GM10266 (cell line): ENCODE results near the gene GRM4.

Source experiments
- DNase-seq: peaks from one replicate; pipeline ENCODE4 v3.0.0; 2012; ENCODE audit errors: extremely low spot score
- TF ChIP-seq, protein P1 (sequence below): IDR thresholded peaks from 2 replicates; pipeline ENCODE4 v1.5.1; 2012; ENCODE audit warnings: mild to moderate bottlenecking, low read depth; ENCODE audit not compliant: control insufficient read depth, insufficient read depth; ENCODE audit errors: missing control alignments

GRM4 gene

DNA sequence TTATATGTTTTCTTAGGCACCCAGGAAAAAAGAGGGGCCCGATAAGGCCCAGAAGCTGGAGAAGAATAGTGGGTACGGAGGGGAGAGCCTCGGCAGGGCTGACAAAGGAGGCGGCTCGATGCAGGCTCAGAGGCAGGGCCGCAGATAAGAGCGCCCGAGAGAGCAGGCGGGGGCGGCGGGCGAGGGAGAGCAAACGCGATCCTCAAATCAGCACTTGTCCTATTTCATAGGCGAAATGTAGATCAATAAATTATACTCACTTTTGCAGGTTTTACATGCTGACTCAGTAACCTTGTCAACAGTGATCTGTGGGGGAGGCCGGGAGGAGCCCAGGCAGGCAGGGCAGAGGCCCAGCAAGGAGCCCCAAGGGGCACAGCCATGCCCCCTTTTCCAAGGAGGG lies 42.6 kb downstream of the GRM4 start:
- DNase-seq, result no peak
- TF ChIP-seq, protein P1, sequence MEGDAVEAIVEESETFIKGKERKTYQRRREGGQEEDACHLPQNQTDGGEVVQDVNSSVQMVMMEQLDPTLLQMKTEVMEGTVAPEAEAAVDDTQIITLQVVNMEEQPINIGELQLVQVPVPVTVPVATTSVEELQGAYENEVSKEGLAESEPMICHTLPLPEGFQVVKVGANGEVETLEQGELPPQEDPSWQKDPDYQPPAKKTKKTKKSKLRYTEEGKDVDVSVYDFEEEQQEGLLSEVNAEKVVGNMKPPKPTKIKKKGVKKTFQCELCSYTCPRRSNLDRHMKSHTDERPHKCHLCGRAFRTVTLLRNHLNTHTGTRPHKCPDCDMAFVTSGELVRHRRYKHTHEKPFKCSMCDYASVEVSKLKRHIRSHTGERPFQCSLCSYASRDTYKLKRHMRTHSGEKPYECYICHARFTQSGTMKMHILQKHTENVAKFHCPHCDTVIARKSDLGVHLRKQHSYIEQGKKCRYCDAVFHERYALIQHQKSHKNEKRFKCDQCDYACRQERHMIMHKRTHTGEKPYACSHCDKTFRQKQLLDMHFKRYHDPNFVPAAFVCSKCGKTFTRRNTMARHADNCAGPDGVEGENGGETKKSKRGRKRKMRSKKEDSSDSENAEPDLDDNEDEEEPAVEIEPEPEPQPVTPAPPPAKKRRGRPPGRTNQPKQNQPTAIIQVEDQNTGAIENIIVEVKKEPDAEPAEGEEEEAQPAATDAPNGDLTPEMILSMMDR, result no peak

DNA sequence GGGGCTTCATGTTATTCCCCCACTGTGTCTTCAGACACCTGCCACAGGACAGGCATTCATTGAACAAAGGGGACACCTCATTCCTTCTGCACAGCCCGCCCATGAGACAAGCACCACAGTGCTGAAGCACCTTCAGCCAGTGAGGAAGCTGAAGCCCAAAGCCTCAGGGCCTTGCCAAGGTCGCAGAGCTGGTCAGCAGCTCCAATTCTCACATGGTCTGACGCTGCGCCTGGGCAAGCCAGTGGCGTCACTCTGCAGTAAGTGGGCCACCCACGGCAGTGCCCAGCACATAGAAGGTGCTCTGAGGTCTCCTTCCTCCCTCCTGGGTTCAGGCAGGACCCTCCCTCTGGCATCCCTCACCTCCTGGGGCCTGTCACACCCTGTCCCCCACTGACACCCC lies 43.2 kb downstream of the GRM4 start:
- DNase-seq, result no peak
- TF ChIP-seq, protein P1, result no peak

DNA sequence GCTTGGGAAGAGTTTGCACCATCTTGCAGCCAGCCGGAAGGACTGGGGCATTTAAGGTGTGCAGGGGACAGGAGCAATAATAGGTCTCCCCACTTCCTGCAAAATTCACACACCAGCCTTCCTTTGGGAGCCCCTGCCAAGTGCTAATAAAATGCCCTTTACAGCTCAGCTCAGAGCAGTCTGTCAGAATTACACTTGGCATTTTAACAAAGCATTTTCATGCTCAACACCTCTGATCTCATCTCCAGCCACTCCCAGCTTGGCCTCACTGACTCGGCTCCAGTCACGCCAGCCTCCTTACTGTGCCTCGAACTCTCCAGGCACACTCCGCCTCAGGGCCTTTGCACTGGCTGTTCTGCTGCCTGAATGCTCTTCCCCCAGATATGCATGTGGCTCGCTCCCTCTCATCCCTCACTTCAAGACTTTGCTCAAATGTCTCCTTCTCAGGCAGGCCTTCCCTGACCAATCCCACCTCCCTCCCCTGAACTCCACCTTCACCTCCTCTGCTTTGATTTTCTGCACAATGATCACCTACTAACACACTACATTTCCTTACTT lies 43.7 kb downstream of the GRM4 start:
- DNase-seq, result no peak
- TF ChIP-seq, protein P1, result no peak

DNA sequence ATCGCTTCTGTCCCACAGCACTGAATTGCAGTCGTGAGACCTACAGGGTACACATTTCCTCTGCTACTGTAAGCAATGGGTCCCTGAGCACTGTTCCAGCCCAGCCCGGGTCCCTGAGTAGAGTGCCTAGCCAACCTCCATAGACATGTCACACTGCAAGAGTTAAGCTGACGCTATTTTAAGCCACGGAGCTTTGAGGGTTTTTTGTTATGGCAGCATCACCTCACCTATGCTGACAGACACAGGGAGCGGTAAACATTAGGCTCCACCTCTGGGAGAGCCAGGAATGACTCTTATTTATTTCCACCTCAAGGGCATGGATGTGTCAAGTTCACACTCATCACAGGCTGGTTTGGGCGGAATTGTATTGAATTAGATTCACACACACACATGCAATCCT lies 45.1 kb downstream of the GRM4 start:
- no peak for DNase-seq
- TF ChIP-seq, protein P1, result no peak

DNA sequence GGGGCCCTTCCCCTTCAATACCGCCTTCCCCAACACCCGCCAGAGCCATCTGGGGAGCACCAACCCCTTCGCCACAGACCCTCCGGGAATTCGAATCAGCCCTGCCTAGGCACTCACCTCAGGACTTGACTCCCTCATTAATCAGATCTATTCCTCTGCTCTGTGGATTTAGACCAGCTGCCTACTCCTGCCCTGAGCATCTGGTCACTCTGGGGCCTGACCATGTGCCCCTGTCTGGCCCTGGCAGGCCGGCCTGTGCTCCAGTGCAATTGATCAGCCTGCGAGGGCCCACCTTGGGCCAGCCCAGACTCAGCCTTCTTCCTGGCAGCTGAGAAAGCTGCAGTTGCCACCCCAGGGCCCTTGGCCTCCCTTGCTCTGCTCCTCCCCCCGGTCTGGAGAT lies 46.0 kb downstream of the GRM4 start:
- no peak for DNase-seq
- TF ChIP-seq, protein P1, result no peak

DNA sequence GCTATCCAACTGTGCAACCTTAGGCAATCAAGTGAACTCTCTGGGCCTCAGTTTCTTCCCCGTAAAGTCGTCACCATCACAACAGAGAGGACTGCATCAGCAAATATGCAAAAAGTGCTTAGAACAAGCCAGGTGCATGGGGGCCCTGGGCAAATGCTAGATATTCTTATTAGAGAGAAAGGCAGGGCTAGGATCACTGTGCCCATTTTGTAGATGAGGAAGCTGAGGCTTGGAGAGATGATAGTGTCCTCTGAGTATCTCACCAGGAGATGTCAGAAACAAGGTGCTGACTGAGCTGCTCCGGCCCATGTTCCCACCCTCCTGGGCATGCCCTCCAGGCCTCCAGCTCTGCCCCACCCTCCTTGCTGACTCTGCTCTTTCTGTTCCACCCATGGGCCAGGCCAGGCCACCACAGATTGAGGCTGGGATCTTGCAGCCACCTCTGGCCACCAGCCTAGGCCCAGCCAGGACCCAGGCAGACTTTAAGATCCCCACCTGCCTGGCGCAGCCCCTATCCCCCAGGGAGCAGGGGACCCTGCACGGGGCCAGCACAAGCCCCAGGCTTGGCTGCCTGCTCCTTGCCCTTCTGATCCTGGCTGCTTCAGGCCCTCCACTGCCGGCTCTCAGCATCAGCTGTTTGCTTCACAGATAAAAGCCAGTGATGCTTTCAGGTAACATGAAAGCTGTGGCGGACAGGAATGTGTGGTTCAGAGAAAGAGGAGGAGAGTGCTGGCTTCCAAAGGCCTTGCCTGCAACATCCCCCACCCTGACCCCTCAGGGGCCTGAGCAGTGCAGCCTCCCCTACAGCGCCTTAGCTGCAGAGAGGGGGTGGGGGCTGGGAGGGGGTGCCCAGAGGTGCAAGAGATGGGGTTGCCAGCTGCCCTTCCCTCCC lies 47.6 kb downstream of the GRM4 start:
- TF ChIP-seq, protein P1, result no peak
- DNase-seq, result no peak

DNA sequence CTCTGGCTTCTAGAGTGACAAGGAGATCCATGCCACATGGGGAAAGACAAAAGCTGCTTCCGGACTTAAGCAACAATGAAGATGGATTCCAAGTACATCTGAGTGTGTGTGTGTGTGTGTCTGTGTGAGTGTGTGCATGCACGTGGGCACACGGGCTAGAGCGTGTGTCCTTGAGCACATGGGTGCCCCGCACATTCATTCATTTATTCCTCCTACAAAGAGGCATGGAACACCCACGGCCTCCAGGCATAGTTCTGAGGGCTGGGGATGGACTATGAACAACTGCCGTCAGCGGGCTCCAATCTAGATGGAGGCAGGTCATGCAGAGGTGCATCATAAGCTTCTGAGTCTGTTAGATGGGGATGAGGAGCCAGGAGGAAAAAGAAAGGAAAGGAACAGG lies 49.1 kb downstream of the GRM4 start:
- TF ChIP-seq, protein P1, result no peak
- no peak for DNase-seq
